ENCODE data around the gene PLEKHH1.

The PLEKHH1 gene

GRCh38 chr14:67523764-67524633, 9.1 kb upstream of the PLEKHH1 start:
- H3K27me3 ChIP-seq (ENCODE audit: insufficient read depth, poor library complexity, severe bottlenecking): no peaks in the 10 kb centered on the region
- H3K27ac ChIP-seq (replicated peaks): no peak overlapping the region
- H3K4me3 ChIP-seq (replicated peaks; ENCODE audit: insufficient read depth, low read length): no peak overlapping the region
- TF ChIP-seq GABPA (IDR thresholded peaks at IDR 0.05; ENCODE audit: low read depth): no peak
- TF ChIP-seq REST (IDR thresholded peaks at IDR 0.05; ENCODE audit: insufficient replicate concordance, low read depth): no peak
- TF ChIP-seq, protein P1, sequence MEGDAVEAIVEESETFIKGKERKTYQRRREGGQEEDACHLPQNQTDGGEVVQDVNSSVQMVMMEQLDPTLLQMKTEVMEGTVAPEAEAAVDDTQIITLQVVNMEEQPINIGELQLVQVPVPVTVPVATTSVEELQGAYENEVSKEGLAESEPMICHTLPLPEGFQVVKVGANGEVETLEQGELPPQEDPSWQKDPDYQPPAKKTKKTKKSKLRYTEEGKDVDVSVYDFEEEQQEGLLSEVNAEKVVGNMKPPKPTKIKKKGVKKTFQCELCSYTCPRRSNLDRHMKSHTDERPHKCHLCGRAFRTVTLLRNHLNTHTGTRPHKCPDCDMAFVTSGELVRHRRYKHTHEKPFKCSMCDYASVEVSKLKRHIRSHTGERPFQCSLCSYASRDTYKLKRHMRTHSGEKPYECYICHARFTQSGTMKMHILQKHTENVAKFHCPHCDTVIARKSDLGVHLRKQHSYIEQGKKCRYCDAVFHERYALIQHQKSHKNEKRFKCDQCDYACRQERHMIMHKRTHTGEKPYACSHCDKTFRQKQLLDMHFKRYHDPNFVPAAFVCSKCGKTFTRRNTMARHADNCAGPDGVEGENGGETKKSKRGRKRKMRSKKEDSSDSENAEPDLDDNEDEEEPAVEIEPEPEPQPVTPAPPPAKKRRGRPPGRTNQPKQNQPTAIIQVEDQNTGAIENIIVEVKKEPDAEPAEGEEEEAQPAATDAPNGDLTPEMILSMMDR (IDR thresholded peaks at IDR 0.05; ENCODE audit: insufficient read depth, low read length): no peak
- TF ChIP-seq POLR2AphosphoS5 (IDR thresholded peaks at IDR 0.05; ENCODE audit: low read depth): no peak
- TF ChIP-seq SPI1 (IDR thresholded peaks at IDR 0.05; ENCODE audit: borderline replicate concordance, low read depth): no peak
- no peak for DNase-seq (ENCODE audit: low read depth in 1 of 2, low spot score in 1 of 2)

- Histone ChIP-seq H3K27ac (replicated peaks) (no peak overlapping the region), H3K4me3 (replicated peaks; ENCODE audit: insufficient read depth, low read length) (no peak overlapping the region), H3K27me3 (ENCODE audit: insufficient read depth, poor library complexity, severe bottlenecking) (no peaks in the 10 kb centered on the region)
- TF ChIP-seq GABPA (IDR thresholded peaks at IDR 0.05; ENCODE audit: low read depth) (no peak), SPI1 (IDR thresholded peaks at IDR 0.05; ENCODE audit: borderline replicate concordance, low read depth) (no peak), POLR2AphosphoS5 (IDR thresholded peaks at IDR 0.05; ENCODE audit: low read depth) (no peak), REST (IDR thresholded peaks at IDR 0.05; ENCODE audit: insufficient replicate concordance, low read depth) (no peak)
- TF ChIP-seq, protein P1 (IDR thresholded peaks at IDR 0.05; ENCODE audit: insufficient read depth, low read length): no peak
- DNase-seq (ENCODE audit: low read depth in 1 of 2, low spot score in 1 of 2): peak in 1 of 2 experiments; percentile 2
These were observed 8.5 kb upstream of the PLEKHH1 start for GRCh38 chr14:67524634-67524963.

- H3K4me3 ChIP-seq (replicated peaks; ENCODE audit: insufficient read depth, low read length): no peak overlapping the region
- no peak overlapping the region for H3K27ac ChIP-seq (replicated peaks)
- TF ChIP-seq GABPA (IDR thresholded peaks at IDR 0.05; ENCODE audit: low read depth) (no peak), SPI1 (IDR thresholded peaks at IDR 0.05; ENCODE audit: borderline replicate concordance, low read depth) (no peak), POLR2AphosphoS5 (IDR thresholded peaks at IDR 0.05; ENCODE audit: low read depth) (no peak), REST (IDR thresholded peaks at IDR 0.05; ENCODE audit: insufficient replicate concordance, low read depth) (no peak)
- TF ChIP-seq, protein P1 (IDR thresholded peaks at IDR 0.05; ENCODE audit: insufficient read depth, low read length): no peak
- DNase-seq (ENCODE audit: low read depth in 1 of 2, low spot score in 1 of 2): no peak
- H3K27me3 ChIP-seq (ENCODE audit: insufficient read depth, poor library complexity, severe bottlenecking): no peaks in the 10 kb centered on the region
These were observed 7.7 kb upstream of the PLEKHH1 start for GRCh38 chr14:67525389-67525788.

All from HL-60 (cell line).